Stomach smooth muscle (tissue), 2 donors: ENCODE measurements around the gene ERLIN1.

Source experiments
- H3K27ac ChIP-seq: one replicate; pipeline ENCODE4 v1.7.0; 2013; ENCODE audit warnings: mild to moderate bottlenecking, low read length, inconsistent platforms
- H3K27me3 ChIP-seq, 2 donors: one replicate each; pipeline ENCODE4 v1.7.0; 2013; ENCODE audit warnings: low read length in 2 of 2; ENCODE audit not compliant: insufficient read depth in 2 of 2, control insufficient read depth in 1 of 2
- H3K36me3 ChIP-seq, 2 donors: one replicate each; pipeline ENCODE4 v1.7.0; 2013; ENCODE audit warnings: low read length in 2 of 2; ENCODE audit not compliant: control insufficient read depth in 2 of 2, insufficient read depth in 2 of 2
- H3K4me1 ChIP-seq: one replicate; pipeline ENCODE4 v1.7.0; 2013; ENCODE audit warnings: low read length; ENCODE audit not compliant: control insufficient read depth, insufficient read depth
- H3K4me3 ChIP-seq, 2 donors: one replicate each; pipeline ENCODE4 v1.7.0; 2013; ENCODE audit warnings: low read length in 2 of 2
- H3K9ac ChIP-seq, 2 donors: one replicate each; pipeline ENCODE4 v1.7.0; 2013; ENCODE audit warnings: low read length in 2 of 2, mild to moderate bottlenecking in 1 of 2
- H3K9me3 ChIP-seq, 2 donors: one replicate each; pipeline ENCODE4 v1.7.0; 2013; ENCODE audit warnings: low read length in 2 of 2; ENCODE audit not compliant: control insufficient read depth in 2 of 2
- donor health status: healthy.
- donor health status: Pancreatic carcinoma.

ERLIN1 gene

GRCh38 chr10:100185364-100186252, at the start of gene ERLIN1:
Gene ERLIN1, minus strand, starts transcription at chr10:100186029. Its CDS starts 403 bp downstream, at chr10:100185626.
- Histone ChIP-seq H3K9me3 (no peaks in the 10 kb centered on the region), H3K27me3 (no peaks in the 10 kb centered on the region), H3K4me1 (peaks cover 14% of the 10 kb centered on the region), H3K27ac (peak within 1 kb of the TSS; percentile 64), H3K36me3 (peaks cover 3 to 18% of the 10 kb centered on the region in 2 donors), H3K9ac (peak within 1 kb of the TSS; percentile 89 to 96), H3K4me3 (peak within 1 kb of the TSS; percentile 96 to 100)

GRCh38 chr10:100232101-100232500, 46.3 kb upstream of the ERLIN1 start:
- Histone ChIP-seq H3K9me3 (no peaks in the 10 kb centered on the region), H3K4me3 (no peak overlapping the region), H3K9ac (no peak overlapping the region), H3K36me3 (peaks cover 24 to 35% of the 10 kb centered on the region in 2 donors), H3K27ac (no peak overlapping the region), H3K27me3 (no peaks in the 10 kb centered on the region), H3K4me1 (peaks cover 12% of the 10 kb centered on the region)

GRCh38 chr10:100229819-100230422, 44.1 kb upstream of the ERLIN1 start:
- Histone ChIP-seq H3K36me3 (peaks cover 16 to 20% of the 10 kb centered on the region in 2 donors), H3K9ac (peak overlapping the region; percentile 88 to 99), H3K9me3 (no peaks in the 10 kb centered on the region), H3K4me1 (peaks cover 12% of the 10 kb centered on the region), H3K4me3 (peak overlapping the region; percentile 96 to 99), H3K27me3 (no peaks in the 10 kb centered on the region), H3K27ac (peak overlapping the region; percentile 86)

- Histone ChIP-seq H3K9ac (no peak overlapping the region), H3K4me3 (no peak overlapping the region), H3K27ac (no peak overlapping the region), H3K36me3 (peaks cover 9 to 26% of the 10 kb centered on the region in 2 donors), H3K9me3 (no peaks in the 10 kb centered on the region), H3K4me1 (peaks cover 4% of the 10 kb centered on the region), H3K27me3 (no peaks in the 10 kb centered on the region)
Measured at GRCh38 chr10:100223879-100224278, 38.0 kb upstream of the ERLIN1 start.

DNA sequence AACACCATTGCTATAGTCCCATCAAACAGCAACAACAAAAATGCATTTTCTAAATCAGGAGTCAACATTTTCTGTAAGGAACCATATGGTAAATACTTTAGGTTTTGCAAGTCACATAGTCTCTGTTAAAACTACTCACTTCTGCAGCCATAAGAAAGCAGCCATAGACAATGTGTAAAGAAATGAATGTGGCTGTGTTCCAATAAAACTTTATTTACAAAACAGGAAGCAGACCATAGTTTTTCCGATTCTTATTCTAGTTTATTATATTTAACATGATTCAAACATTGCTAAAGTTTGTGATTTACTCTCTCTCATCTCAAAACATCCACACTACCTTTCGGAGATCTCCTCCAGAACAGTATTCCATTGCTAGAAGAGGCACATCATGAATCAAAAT, 36.7 kb upstream of the ERLIN1 start:
- Histone ChIP-seq H3K9ac (no peak overlapping the region), H3K27ac (no peak overlapping the region), H3K27me3 (no peaks in the 10 kb centered on the region), H3K4me1 (no peaks in the 10 kb centered on the region), H3K36me3 (peaks cover 16 to 33% of the 10 kb centered on the region in 2 donors), H3K9me3 (no peaks in the 10 kb centered on the region), H3K4me3 (no peak overlapping the region)

GRCh38 chr10:100216006-100216405, 30.2 kb upstream of the ERLIN1 start:
- no peaks in the 10 kb centered on the region for H3K27me3 ChIP-seq
- no peaks in the 10 kb centered on the region for H3K4me1 ChIP-seq
- no peak overlapping the region for H3K4me3 ChIP-seq
- no peak overlapping the region for H3K27ac ChIP-seq
- no peak overlapping the region for H3K9ac ChIP-seq
- H3K9me3 ChIP-seq: no peaks in the 10 kb centered on the region
- peaks cover 23 to 43% of the 10 kb centered on the region in 2 donors for H3K36me3 ChIP-seq

- Histone ChIP-seq H3K4me3 (no peak overlapping the region), H3K9ac (no peak overlapping the region), H3K27ac (no peak overlapping the region), H3K9me3 (no peaks in the 10 kb centered on the region), H3K27me3 (no peaks in the 10 kb centered on the region), H3K4me1 (no peaks in the 10 kb centered on the region), H3K36me3 (peaks cover 24 to 40% of the 10 kb centered on the region in 2 donors)
Measured at GRCh38 chr10:100209303-100209702, 23.5 kb upstream of the ERLIN1 start.

DNA sequence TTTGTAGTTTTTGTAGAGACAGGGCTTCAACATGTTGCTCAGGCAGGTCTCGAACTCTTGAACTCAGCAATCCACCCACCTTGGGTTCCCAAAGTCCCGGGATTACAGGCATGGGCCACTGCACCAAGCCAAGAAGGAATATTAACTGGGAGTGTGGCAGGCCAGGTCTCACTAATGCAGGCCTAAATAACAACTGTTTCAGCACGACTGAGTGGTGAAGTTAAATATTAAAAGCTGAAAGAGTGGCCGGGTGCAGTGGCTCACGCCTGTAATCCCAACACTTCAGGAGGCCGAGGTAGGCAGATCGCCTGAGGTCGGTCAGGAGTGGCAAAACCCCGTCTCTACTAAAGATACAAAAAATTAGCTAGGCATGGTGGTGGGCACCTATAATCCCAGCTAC, 22.4 kb upstream of the ERLIN1 start:
- Histone ChIP-seq H3K4me1 (no peaks in the 10 kb centered on the region), H3K27ac (no peak overlapping the region), H3K9me3 (no peaks in the 10 kb centered on the region), H3K9ac (no peak overlapping the region), H3K4me3 (no peak overlapping the region), H3K36me3 (peaks cover 31 to 39% of the 10 kb centered on the region in 2 donors), H3K27me3 (no peaks in the 10 kb centered on the region)

DNA sequence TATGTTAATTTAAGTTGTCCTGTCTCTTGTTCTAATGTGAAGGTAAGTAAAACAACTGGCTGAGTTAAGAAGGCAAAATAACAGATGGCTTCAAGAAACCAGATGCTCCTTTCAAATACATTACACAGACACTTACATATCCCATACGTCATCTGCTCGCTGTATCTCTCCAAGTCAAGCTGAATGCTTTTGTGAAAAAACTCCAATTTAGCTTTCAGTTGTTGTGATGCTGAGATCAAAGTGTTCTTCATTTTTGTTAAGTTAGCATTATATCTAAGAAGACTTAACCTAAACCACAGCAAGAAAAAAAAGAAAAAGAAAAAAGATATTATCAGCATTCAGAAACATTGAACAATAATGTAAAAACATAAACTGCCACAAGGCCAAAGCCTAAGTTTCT, 18.5 kb upstream of the ERLIN1 start:
- Histone ChIP-seq H3K4me3 (no peak overlapping the region), H3K27me3 (no peaks in the 10 kb centered on the region), H3K27ac (no peak overlapping the region), H3K9me3 (no peaks in the 10 kb centered on the region), H3K4me1 (no peaks in the 10 kb centered on the region), H3K9ac (no peak overlapping the region), H3K36me3 (peaks cover 36 to 55% of the 10 kb centered on the region in 2 donors)

GRCh38 chr10:100201549-100201948, 15.7 kb upstream of the ERLIN1 start:
- peaks cover 36 to 50% of the 10 kb centered on the region in 2 donors for H3K36me3 ChIP-seq
- H3K4me3 ChIP-seq: no peak overlapping the region
- no peaks in the 10 kb centered on the region for H3K27me3 ChIP-seq
- no peak overlapping the region for H3K9ac ChIP-seq
- H3K4me1 ChIP-seq: no peaks in the 10 kb centered on the region
- no peak overlapping the region for H3K27ac ChIP-seq
- no peaks in the 10 kb centered on the region for H3K9me3 ChIP-seq

DNA sequence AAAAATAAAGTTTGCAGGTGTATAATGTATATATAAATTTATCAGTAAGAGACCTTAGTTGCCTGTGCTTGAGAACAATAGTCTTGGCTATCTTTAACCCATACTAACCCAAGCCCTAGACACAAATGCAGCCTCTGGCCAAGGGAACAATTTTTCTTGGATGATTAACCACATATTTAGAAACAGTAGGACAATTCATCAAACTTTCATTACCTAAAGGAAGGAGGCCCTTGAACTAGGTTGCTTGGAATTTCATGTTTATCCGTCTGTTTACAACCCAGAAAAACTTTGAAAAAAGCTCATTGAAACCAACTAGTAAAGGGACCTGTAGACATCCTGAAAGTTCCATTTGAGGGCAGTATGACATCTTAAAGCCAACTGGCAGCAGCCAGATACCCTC, 8.9 kb upstream of the ERLIN1 start:
- no peaks in the 10 kb centered on the region for H3K27me3 ChIP-seq
- H3K4me1 ChIP-seq: no peaks in the 10 kb centered on the region
- peaks cover 38 to 45% of the 10 kb centered on the region in 2 donors for H3K36me3 ChIP-seq
- H3K27ac ChIP-seq: no peak overlapping the region
- no peak overlapping the region for H3K9ac ChIP-seq
- H3K9me3 ChIP-seq: no peaks in the 10 kb centered on the region
- H3K4me3 ChIP-seq: no peak overlapping the region
